Skeletal muscle satellite cell (primary cell): ENCODE measurements around the gene SLC35F3.
"Not testable (repeated sequence)": the region's sequence is repeated elsewhere in the genome, so short reads cannot be mapped to it uniquely, and the experiment has no call there.

Source experiments
- H3K27me3 ChIP-seq: 2 replicates; pipeline ENCODE4 v1.7.0; 2013; ENCODE audit warnings: low read length; ENCODE audit not compliant: control insufficient read depth, insufficient read depth
- H3K36me3 ChIP-seq: 2 replicates; pipeline ENCODE4 v1.7.0; 2013; ENCODE audit warnings: mild to moderate bottlenecking, control low read depth, low read length; ENCODE audit not compliant: insufficient read depth
- H3K4me1 ChIP-seq: 2 replicates; pipeline ENCODE4 v1.7.0; 2013; ENCODE audit warnings: low read length; ENCODE audit not compliant: control insufficient read depth, insufficient read depth
- H3K4me2 ChIP-seq: 2 replicates; pipeline ENCODE4 v1.7.0; 2013; ENCODE audit warnings: mild to moderate bottlenecking, low read length
- H3K4me3 ChIP-seq: 2 replicates; pipeline ENCODE4 v1.7.0; 2013; ENCODE audit warnings: low read length
- H3K9ac ChIP-seq: 2 replicates; pipeline ENCODE4 v1.7.0; 2013; ENCODE audit warnings: mild to moderate bottlenecking, low read depth, low read length, moderate library complexity
- H3K9me3 ChIP-seq: replicated peaks from 2 replicates; pipeline ENCODE4 v1.7.0; 2013; ENCODE audit warnings: mild to moderate bottlenecking, control low read depth, low read length

SLC35F3 gene

DNA sequence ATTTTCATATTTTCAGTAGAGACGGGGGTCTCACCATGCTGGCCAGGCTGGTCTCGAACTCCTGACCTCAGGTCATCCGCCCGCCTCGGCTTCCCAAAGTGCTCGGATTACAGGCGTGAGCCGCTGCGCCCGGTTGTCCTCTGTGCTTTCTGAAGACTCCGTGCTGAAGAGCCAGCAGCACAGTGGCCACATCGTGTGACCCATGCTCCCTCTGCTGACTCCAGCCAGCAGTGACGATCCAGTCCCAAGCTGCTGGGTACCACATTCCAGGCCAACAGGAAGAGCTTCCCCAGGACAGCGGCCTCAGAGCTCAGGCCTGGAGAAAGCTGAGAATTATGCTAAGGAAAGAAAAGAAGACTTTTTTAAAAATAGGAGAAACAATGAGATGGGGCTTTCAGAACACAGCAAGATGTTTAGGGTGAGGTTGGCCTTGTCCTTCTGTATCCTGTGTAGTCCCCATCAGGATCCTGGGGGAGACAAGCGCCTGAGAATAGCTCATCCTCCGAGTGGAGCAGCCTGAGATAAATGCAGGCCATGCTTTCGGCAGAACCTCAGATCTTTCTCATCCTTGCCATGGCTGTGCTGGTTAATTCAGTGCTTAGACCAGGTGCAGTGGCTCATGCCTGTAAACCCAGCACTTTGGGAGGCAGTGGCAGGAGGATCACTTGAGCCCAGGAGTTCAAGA is 207.1 kb downstream of the SLC35F3 start:
- Histone ChIP-seq H3K4me1 (no peaks in the 10 kb centered on the region), H3K9ac (no peak overlapping the region), H3K4me2 (no peak overlapping the region), H3K27me3 (peaks cover 9% of the 10 kb centered on the region), H3K9me3 (no peaks in the 10 kb centered on the region), H3K4me3 (no peak overlapping the region), H3K36me3 (no peaks in the 10 kb centered on the region)

DNA sequence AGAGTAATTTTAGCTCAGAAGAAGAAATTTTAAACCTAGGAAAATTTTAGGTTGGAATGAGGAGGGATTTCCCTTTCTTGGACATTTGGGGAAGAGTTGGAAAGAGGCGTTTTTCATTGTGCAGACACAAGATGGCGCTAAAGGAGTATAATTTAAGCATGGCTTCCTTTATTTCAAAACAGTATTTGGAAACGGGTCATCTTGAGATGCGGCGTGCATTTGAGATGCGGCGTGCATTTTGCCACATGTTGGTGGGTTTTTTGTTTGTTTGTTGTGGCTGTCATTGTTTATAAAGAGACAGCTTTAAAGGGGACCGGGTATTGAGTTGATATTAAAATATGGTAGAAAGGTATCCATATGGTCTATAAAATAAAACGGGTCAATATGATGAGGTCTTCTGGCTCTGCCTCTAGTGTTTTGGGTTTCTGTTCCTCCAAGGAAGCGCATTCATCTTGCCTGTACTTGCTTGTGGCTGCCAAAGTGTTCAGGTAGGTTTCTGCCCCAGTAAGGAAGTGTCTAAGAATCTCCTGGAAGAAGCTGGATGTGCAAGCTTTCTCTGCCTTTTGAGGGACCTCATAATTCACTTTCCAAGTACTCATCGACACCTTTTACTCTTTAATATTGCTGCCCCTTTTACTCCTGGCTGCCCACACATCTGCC is 210.3 kb downstream of the SLC35F3 start:
- Histone ChIP-seq H3K4me2 (peak overlapping the region; percentile 71), H3K4me3 (peak overlapping the region; percentile 49), H3K36me3 (no peaks in the 10 kb centered on the region), H3K9me3 (no peaks in the 10 kb centered on the region), H3K27me3 (peaks cover 6% of the 10 kb centered on the region), H3K9ac (no peak overlapping the region), H3K4me1 (no peaks in the 10 kb centered on the region)

DNA sequence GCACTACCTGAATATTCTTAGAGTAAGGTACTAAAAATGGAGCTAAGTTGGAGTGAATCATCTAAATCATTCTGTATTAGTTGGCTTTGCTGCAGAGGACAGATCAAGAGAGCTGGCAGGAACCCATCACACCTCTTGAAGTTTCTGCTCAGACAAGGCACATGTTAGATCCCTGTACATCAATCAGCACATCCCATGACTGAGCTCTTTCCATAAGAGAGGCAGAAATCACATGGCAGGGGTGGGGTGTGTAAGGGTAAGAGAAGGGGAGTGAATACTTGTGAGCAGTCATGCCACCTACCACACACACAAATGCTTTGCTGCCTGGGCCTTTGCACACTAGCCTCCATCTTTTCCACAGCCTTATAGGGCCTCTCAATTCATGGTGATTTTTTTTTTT is 214.4 kb downstream of the SLC35F3 start:
- Histone ChIP-seq H3K27me3 (peaks cover 3% of the 10 kb centered on the region), H3K4me1 (no peaks in the 10 kb centered on the region), H3K4me2 (no peak overlapping the region), H3K4me3 (no peak overlapping the region), H3K36me3 (no peaks in the 10 kb centered on the region), H3K9ac (no peak overlapping the region), H3K9me3 (no peaks in the 10 kb centered on the region)

- H3K36me3 ChIP-seq = no peaks in the 10 kb centered on the region
- H3K9me3 ChIP-seq = no peaks in the 10 kb centered on the region
- H3K4me3 ChIP-seq = no peak overlapping the region
- no peaks in the 10 kb centered on the region for H3K4me1 ChIP-seq
- no peak overlapping the region for H3K4me2 ChIP-seq
- peaks cover 3% of the 10 kb centered on the region for H3K27me3 ChIP-seq
- H3K9ac ChIP-seq = no peak overlapping the region
Measured at GRCh38 chr1:234119431-234119830, 215.0 kb downstream of the SLC35F3 start.

DNA sequence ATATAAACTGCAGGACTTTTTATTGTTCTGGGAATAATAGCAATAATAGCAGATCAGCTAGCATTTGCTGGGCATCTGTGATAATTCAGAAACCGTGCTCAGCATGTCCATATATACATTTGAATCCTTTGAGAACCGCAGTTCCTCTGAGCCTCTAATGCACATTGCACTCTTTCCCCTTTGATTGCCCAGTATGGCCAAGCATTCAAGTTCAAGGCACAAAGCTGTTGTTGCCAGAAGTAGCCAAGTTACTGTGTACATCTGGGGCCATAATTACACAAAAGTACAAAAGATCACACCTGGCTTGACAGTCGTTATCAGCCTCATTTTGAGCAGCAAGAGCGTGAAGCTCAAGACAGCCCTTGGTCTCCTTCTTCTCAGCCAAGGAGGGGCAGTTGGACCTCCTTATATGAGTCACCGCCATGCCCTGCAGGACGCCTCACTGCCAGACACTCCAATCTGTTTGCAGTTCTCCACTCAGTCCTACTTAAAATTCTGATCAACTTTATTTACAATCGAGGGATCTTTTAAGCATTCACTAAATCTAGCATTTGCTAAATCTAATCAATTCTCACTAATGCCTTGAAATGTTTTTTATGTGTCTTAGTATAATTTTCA is 216.0 kb downstream of the SLC35F3 start:
- no peaks in the 10 kb centered on the region for H3K36me3 ChIP-seq

GRCh38 chr1:234121659-234122058 is 217.2 kb downstream of the SLC35F3 start:
- H3K4me3 ChIP-seq, H3K4me2 ChIP-seq, H3K27me3 ChIP-seq, H3K36me3 ChIP-seq, H3K9ac ChIP-seq, H3K4me1 ChIP-seq, H3K9me3 ChIP-seq: not testable (repeated sequence)

More for the DNA sequence above, 216.0 kb downstream of the SLC35F3 start:
- no peak overlapping the region for H3K9ac ChIP-seq
- H3K27me3 ChIP-seq = peaks cover 3% of the 10 kb centered on the region
- H3K4me2 ChIP-seq = no peak overlapping the region
- no peak overlapping the region for H3K4me3 ChIP-seq
- H3K4me1 ChIP-seq = no peaks in the 10 kb centered on the region
- no peaks in the 10 kb centered on the region for H3K9me3 ChIP-seq

- H3K9ac ChIP-seq, H3K36me3 ChIP-seq, H3K4me1 ChIP-seq, H3K4me3 ChIP-seq, H3K9me3 ChIP-seq, H3K27me3 ChIP-seq, H3K4me2 ChIP-seq: not testable (repeated sequence)
Measured at GRCh38 chr1:234122571-234122970, 218.1 kb downstream of the SLC35F3 start.

DNA sequence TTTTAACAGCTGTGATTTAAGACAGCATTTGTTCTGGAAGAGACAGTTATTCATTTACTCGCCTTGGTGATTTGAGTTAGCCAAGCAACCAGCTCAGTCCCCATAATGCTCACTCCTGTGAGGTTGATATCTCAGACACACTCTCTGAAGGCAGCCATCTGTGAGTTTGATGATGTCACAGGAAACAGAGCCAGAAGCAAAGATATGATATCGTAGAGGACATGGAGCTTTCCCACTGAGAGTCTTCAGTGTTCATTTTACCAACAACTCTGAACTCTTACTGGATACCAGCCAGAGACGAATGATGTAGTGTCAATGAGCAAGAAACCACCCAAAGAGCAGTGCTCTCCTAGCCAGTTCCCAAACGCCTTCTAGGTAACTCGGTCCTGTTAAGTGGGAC is 219.4 kb downstream of the SLC35F3 start:
- no peak overlapping the region for H3K4me3 ChIP-seq
- no peaks in the 10 kb centered on the region for H3K9me3 ChIP-seq
- H3K9ac ChIP-seq = no peak overlapping the region
- H3K36me3 ChIP-seq = no peaks in the 10 kb centered on the region
- H3K4me1 ChIP-seq = no peaks in the 10 kb centered on the region
- no peak overlapping the region for H3K4me2 ChIP-seq
- peaks cover 3% of the 10 kb centered on the region for H3K27me3 ChIP-seq

- H3K36me3 ChIP-seq = no peaks in the 10 kb centered on the region
- peak overlapping the region; percentile 9 for H3K4me2 ChIP-seq
- no peaks in the 10 kb centered on the region for H3K4me1 ChIP-seq
- no peaks in the 10 kb centered on the region for H3K9me3 ChIP-seq
- H3K9ac ChIP-seq = no peak overlapping the region
- no peaks in the 10 kb centered on the region for H3K27me3 ChIP-seq
- H3K4me3 ChIP-seq = no peak overlapping the region
Measured at GRCh38 chr1:234125283-234125682, 220.8 kb downstream of the SLC35F3 start.

GRCh38 chr1:234125714-234126113 is 221.2 kb downstream of the SLC35F3 start:
- Histone ChIP-seq H3K4me3 (no peak overlapping the region), H3K9me3 (no peaks in the 10 kb centered on the region)

DNA sequence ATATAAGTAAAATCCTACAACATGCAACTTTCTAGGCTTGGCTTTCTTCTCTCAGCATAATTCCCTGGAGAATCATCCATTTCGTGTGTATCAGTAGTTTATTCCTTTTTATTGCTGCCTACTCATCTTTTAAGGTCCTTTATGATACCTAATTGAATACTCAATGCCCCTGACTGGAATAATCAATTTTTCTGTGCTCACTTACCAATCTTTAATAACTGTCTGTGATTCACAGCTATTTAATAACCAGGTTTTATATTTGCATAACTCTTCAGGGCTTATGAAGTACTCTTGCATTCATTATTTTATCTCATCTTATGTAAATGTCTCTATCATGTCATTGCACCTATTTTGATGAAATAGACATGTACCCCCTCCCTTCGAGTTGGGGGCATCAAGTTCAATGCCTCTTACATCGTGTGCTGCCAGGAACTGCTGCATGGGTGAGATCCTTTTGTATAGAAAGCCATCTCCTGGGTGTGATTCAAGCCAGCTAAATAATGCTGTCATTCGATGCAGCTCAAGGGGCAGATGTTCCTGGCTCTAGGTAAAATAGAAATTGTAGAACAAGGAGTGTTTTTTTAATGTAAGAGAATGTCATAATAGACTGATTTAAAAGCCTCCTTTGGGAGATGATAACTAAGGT is 222.7 kb downstream of the SLC35F3 start:
- H3K36me3 ChIP-seq = no peaks in the 10 kb centered on the region
- no peaks in the 10 kb centered on the region for H3K9me3 ChIP-seq
- H3K4me1 ChIP-seq = no peaks in the 10 kb centered on the region
- H3K27me3 ChIP-seq = no peaks in the 10 kb centered on the region
- H3K9ac ChIP-seq = no peak overlapping the region
- H3K4me3 ChIP-seq = no peak overlapping the region
- no peak overlapping the region for H3K4me2 ChIP-seq

More at GRCh38 chr1:234125714-234126113, 221.2 kb downstream of the SLC35F3 start:
- Histone ChIP-seq H3K4me1 (no peaks in the 10 kb centered on the region), H3K36me3 (no peaks in the 10 kb centered on the region), H3K4me2 (no peak overlapping the region), H3K9ac (no peak overlapping the region), H3K27me3 (no peaks in the 10 kb centered on the region)
